Astrocyte (in vitro differentiated cells and primary cell): ENCODE results near the gene MYLIP. TPM values are rescaled to one million over a fixed set of nuclear protein-coding genes. Genes with fewer than 3 reads are reported as not detected.

ENCODE experiments used
- DNase-seq: peaks from one replicate; pipeline ENCODE4 v3.0.0-alpha.2; 2010; ENCODE audit warnings: low read depth
- FAIRE-seq: peaks from 2 replicates; lab custom pipeline; 2011; peaks lifted over from hg19 to GRCh38; lab: Jason Lieb, UNC
- H2AFZ ChIP-seq: 2 replicates; pipeline ENCODE4 v1.6.0; 2012; ENCODE audit warnings: low read depth, low read length, inconsistent platforms
- H3K27ac ChIP-seq: 2 replicates; pipeline ENCODE4 v1.5.1; 2011; ENCODE audit warnings: low read depth, low read length, inconsistent platforms
- H3K27me3 ChIP-seq: 2 replicates; pipeline ENCODE4 v1.6.0; 2011; ENCODE audit warnings: low read length, inconsistent platforms; ENCODE audit not compliant: insufficient read depth
- H3K36me3 ChIP-seq: 2 replicates; pipeline ENCODE4 v1.5.1; 2011; ENCODE audit warnings: low read length, inconsistent platforms; ENCODE audit not compliant: insufficient read depth
- H3K4me1 ChIP-seq: 2 replicates; pipeline ENCODE4 v1.5.1; 2011; ENCODE audit warnings: low read length, inconsistent platforms; ENCODE audit not compliant: insufficient read depth
- H3K4me2 ChIP-seq: 2 replicates; pipeline ENCODE4 v1.6.0; 2012; ENCODE audit warnings: low read length, inconsistent platforms
- H3K4me3 ChIP-seq: 2 replicates; pipeline ENCODE4 v1.5.1; 2011; ENCODE audit warnings: low read depth, mild to moderate bottlenecking, low read length, inconsistent platforms; ENCODE audit not compliant: insufficient read depth
- H3K79me2 ChIP-seq: 2 replicates; pipeline ENCODE4 v1.6.0; 2012; ENCODE audit warnings: mild to moderate bottlenecking, low read length, inconsistent platforms; ENCODE audit not compliant: insufficient read depth
- H3K9ac ChIP-seq: 2 replicates; pipeline ENCODE4 v1.6.0; 2012; ENCODE audit warnings: mild to moderate bottlenecking, low read length, inconsistent platforms
- H3K9me3 ChIP-seq: 2 replicates; pipeline ENCODE4 v1.5.1; 2012; ENCODE audit warnings: low read depth, mild to moderate bottlenecking, low read length, inconsistent platforms; ENCODE audit not compliant: insufficient read depth
- H4K20me1 ChIP-seq: 2 replicates; pipeline ENCODE4 v1.6.0; 2012; ENCODE audit warnings: low read length, inconsistent platforms; ENCODE audit not compliant: insufficient read depth
- H3K27ac Mint-ChIP-seq: one replicate; pipeline ENCODE4 v1.8.0; 2021; ENCODE audit warnings: mild to moderate bottlenecking, mixed read lengths; ENCODE audit not compliant: unreplicated experiment
- H3K27me3 Mint-ChIP-seq: one replicate; pipeline ENCODE4 v1.8.0; 2021; ENCODE audit warnings: low read depth, mixed read lengths; ENCODE audit not compliant: unreplicated experiment
- H3K36me3 Mint-ChIP-seq: one replicate; pipeline ENCODE4 v1.8.0; 2021; ENCODE audit warnings: low read depth, mixed read lengths; ENCODE audit not compliant: unreplicated experiment
- H3K4me1 Mint-ChIP-seq: one replicate; pipeline ENCODE4 v1.8.0; 2021; ENCODE audit warnings: low read depth, mixed read lengths; ENCODE audit not compliant: unreplicated experiment
- H3K4me3 Mint-ChIP-seq: one replicate; pipeline ENCODE4 v1.8.0; 2021; ENCODE audit warnings: mild to moderate bottlenecking, moderate library complexity, mixed read lengths; ENCODE audit not compliant: unreplicated experiment
- H3K9me3 Mint-ChIP-seq: one replicate; pipeline ENCODE4 v1.8.0; 2021; ENCODE audit warnings: mild to moderate bottlenecking, mixed read lengths; ENCODE audit not compliant: unreplicated experiment
- CTCF ChIP-seq: IDR thresholded peaks from 2 replicates; pipeline ENCODE4 v1.5.1; 2011; ENCODE audit warnings: low read depth, mild to moderate bottlenecking, inconsistent platforms, low read length, moderate library complexity; ENCODE audit not compliant: insufficient read depth
- EZH2 ChIP-seq: IDR thresholded peaks from 2 replicates; pipeline ENCODE4 v1.6.1; 2012; ENCODE audit warnings: mild to moderate bottlenecking, low read length, inconsistent platforms; ENCODE audit not compliant: insufficient read depth
- total RNA-seq: library from RNA; stranded (reverse); gene quantifications from 2 replicates; pipeline ENCODE4 v1.2.1, GENCODE V29; 2021

The MYLIP gene
- total RNA-seq, 1 donor from 2014 or later: 12.9 TPM

GRCh38 chr6:16171400-16171799, 42.5 kb downstream of the MYLIP start:
- Mint-ChIP-seq H3K36me3 (no peaks in the 10 kb centered on the region), H3K27me3 (no peaks in the 10 kb centered on the region), H3K4me1 (peaks cover 22% of the 10 kb centered on the region), H3K9me3 (no peaks in the 10 kb centered on the region), H3K4me3 (no peak overlapping the region), H3K27ac (no peak overlapping the region)
- FAIRE-seq (no peak), DNase-seq (no peak)
- no peak overlapping the region for H3K4me3 ChIP-seq
- H4K20me1 ChIP-seq: no peaks in the 10 kb centered on the region
- no peaks in the 10 kb centered on the region for H3K79me2 ChIP-seq
- H3K27me3 ChIP-seq: peaks cover 21% of the 10 kb centered on the region
- H3K9me3 ChIP-seq: no peaks in the 10 kb centered on the region
- H3K9ac ChIP-seq: no peak overlapping the region
- no peaks in the 10 kb centered on the region for H3K36me3 ChIP-seq
- TF ChIP-seq CTCF: no peak
- no peak for TF ChIP-seq EZH2
- no peaks in the 10 kb centered on the region for H3K4me1 ChIP-seq
- H2AFZ ChIP-seq: no peak overlapping the region
- H3K27ac ChIP-seq: no peak overlapping the region
- no peak overlapping the region for H3K4me2 ChIP-seq

GRCh38 chr6:16173167-16173940, 44.5 kb downstream of the MYLIP start:
- peaks cover 9% of the 10 kb centered on the region for H3K27me3 ChIP-seq
- H3K9me3 Mint-ChIP-seq: no peaks in the 10 kb centered on the region
- no peaks in the 10 kb centered on the region for H3K36me3 Mint-ChIP-seq
- H3K27ac Mint-ChIP-seq: no peak overlapping the region
- no peak overlapping the region for H2AFZ ChIP-seq
- H3K36me3 ChIP-seq: no peaks in the 10 kb centered on the region
- H3K4me2 ChIP-seq: no peak overlapping the region
- H3K27ac ChIP-seq: no peak overlapping the region
- peaks cover 6% of the 10 kb centered on the region for H3K4me1 Mint-ChIP-seq
- no peak for FAIRE-seq
- no peaks in the 10 kb centered on the region for H4K20me1 ChIP-seq
- no peak overlapping the region for H3K9ac ChIP-seq
- DNase-seq: no peak
- no peaks in the 10 kb centered on the region for H3K4me1 ChIP-seq
- H3K9me3 ChIP-seq: no peaks in the 10 kb centered on the region
- no peak overlapping the region for H3K4me3 Mint-ChIP-seq
- H3K79me2 ChIP-seq: no peaks in the 10 kb centered on the region
- TF ChIP-seq CTCF: no peak
- no peak for TF ChIP-seq EZH2
- no peaks in the 10 kb centered on the region for H3K27me3 Mint-ChIP-seq
- H3K4me3 ChIP-seq: no peak overlapping the region
